IMR-90 (cell line): ENCODE data around the gene MRPS35.

ENCODE experiments used
- BHLHE40 ChIP-seq: fragments of 150-350 bp; IDR thresholded peaks from 2 replicates; pipeline ENCODE4 v1.6.1; 2016; ENCODE audit warnings: mild to moderate bottlenecking, low read depth, low read length
- FOS ChIP-seq: fragments of 150-350 bp; IDR thresholded peaks from 2 replicates; pipeline ENCODE4 v1.6.1; 2016; ENCODE audit warnings: low read depth, low read length
- POLR2A ChIP-seq: IDR thresholded peaks from 2 replicates; pipeline ENCODE4 v1.6.1; 2012; ENCODE audit warnings: mild to moderate bottlenecking, low read depth, low read length
- SMC3 ChIP-seq: fragments of 150-350 bp; IDR thresholded peaks from 2 replicates; pipeline ENCODE4 v1.6.1; 2016; ENCODE audit warnings: low read depth, mild to moderate bottlenecking, antibody characterized with exemption, low read length, moderate library complexity
- TF ChIP-seq, protein P1 (sequence below): conservative IDR thresholded peaks from 2 replicates; pipeline ENCODE4 v1.5.1; 2012; ENCODE audit warnings: mild to moderate bottlenecking, low read depth, low read length, improper control_type of control experiment
- TF ChIP-seq, protein P2 (sequence below): fragments of 150-350 bp; IDR thresholded peaks from 2 replicates; pipeline ENCODE4 v1.6.1; 2017; ENCODE audit warnings: mild to moderate bottlenecking, antibody characterized with exemption, low read length, low read depth

DNA sequence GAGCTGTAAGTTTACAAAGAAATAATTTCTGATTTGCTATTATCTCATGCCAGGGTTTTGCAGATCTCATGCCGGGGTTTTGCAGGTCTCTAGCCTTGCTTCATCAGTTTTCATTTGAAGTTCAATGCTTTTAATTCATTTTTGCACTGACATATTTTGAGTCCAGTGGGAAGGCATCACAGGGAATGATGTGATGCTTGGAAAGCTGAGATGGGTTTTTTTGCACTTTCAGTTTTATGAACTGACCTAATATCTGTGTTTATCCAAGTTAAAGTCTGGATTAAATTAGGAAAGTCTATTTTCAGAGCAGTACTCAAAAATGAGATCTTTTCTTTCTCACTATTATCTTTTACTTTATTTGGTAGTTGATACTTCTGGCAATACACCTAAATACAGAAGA is 38.0 kb upstream of the MRPS35 start:
- TF ChIP-seq FOS (no peak), POLR2A (no peak), BHLHE40 (no peak), SMC3 (no peak)
- TF ChIP-seq, protein P1, sequence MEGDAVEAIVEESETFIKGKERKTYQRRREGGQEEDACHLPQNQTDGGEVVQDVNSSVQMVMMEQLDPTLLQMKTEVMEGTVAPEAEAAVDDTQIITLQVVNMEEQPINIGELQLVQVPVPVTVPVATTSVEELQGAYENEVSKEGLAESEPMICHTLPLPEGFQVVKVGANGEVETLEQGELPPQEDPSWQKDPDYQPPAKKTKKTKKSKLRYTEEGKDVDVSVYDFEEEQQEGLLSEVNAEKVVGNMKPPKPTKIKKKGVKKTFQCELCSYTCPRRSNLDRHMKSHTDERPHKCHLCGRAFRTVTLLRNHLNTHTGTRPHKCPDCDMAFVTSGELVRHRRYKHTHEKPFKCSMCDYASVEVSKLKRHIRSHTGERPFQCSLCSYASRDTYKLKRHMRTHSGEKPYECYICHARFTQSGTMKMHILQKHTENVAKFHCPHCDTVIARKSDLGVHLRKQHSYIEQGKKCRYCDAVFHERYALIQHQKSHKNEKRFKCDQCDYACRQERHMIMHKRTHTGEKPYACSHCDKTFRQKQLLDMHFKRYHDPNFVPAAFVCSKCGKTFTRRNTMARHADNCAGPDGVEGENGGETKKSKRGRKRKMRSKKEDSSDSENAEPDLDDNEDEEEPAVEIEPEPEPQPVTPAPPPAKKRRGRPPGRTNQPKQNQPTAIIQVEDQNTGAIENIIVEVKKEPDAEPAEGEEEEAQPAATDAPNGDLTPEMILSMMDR: no peak
- TF ChIP-seq, protein P2, sequence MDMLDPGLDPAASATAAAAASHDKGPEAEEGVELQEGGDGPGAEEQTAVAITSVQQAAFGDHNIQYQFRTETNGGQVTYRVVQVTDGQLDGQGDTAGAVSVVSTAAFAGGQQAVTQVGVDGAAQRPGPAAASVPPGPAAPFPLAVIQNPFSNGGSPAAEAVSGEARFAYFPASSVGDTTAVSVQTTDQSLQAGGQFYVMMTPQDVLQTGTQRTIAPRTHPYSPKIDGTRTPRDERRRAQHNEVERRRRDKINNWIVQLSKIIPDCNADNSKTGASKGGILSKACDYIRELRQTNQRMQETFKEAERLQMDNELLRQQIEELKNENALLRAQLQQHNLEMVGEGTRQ: no peak
